ENCODE results near the gene NNMT.

Gene NNMT

DNA sequence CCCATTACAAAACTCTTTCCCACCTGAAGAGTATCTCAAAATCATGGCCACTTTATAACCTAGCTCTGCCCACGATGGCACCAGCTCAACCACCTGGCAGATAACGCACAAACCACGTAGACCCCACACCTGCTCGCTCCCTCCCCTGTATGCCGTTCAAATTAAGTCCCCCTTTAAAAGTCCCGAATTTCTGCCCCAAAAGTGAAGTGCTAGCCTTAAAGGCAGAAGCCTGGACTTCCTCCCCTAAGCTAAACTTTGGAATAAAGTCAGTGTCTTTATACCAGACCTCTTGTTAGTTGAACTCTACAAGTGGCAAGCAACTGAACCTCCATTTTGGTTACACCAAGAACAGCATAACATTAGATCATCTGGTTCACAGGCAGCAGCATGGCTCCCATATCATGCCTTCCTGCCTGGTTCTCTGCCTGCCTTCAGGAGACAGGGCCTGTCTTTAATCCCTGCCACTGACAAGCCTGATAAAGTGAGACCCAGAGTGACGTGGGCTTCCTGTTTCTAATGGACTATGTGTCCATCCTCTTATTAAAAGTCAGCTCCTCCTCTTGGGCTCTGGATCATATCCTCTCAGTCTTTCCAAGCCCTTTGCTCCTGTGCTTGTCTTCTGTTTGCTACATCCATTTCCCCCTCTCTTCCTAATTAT lies 32.6 kb upstream of the NNMT start:
- DNase-seq = no peak

DNA sequence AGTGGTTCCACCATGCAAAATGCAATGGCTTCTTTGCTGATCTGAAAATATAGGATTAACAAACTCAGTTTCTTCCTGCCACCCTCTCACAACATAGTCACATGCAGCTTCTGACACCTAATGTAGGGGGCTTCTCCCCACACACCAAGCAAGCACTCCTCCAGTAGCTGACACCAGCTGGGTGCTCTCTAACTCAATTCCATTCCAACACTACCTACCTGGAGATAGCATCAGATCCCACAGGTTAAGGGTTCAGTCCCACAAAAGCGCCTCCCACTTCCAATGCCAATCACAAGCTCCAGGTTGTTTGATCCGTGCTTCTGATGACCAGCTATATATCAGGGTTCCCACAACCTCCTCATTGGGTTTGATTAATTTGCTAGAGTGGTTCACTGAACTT lies 31.8 kb upstream of the NNMT start:
- DNase-seq = no peak

DNA sequence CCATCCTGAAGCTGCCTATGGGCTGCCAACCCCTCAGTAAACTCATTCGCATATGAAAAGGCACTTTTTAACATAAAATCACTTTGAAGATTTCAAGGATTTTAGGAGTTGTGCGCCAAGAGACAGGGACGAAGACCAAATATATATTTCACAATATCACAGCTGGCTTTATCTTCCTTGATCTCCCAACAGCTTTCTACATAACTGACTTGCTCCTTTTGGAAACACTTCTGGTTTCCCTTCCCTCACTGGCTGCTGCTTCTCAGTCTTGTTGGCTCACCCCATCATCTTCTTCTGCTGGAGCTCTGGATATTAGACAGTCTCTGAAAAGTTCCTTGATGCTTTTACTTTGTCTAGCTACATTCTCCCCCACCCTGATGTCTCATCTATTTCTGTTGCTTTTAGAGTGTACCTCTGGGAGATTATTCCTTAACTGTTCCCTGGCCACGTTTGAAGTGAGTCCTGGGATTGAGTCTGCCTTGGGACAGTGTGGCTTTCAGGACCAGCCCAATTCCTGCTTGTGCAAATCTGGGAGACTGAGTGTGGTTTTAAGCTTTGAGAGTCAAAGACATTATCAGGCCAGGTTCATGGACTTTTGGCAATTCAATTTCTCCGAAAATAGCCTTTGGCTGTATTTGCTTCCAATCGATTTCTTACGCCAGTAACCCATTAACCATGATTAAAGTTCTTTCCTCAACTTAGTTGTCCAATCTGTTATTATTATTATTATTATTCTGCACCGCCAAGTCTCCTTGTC lies 30.9 kb upstream of the NNMT start:
- no peak for DNase-seq

DNA sequence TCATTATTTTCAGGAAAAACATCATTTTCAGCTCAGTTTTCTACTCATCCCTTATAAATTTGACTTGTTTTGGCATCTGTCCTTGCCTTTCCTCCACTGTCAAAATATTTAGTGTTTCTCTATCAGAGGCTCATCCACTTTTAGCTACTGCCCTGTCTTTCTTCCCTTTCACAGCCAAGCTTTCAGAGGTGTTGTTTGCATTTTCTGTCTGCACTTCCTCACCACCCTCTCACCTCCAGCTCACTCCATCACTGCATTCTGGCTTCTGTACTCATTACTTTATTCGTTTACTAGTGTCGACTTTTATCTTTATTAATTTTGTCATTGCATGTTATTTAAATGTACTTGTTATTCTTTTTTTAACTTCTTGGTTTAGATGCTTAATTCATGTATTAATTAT lies 26.7 kb upstream of the NNMT start:
- no peak for DNase-seq

DNA sequence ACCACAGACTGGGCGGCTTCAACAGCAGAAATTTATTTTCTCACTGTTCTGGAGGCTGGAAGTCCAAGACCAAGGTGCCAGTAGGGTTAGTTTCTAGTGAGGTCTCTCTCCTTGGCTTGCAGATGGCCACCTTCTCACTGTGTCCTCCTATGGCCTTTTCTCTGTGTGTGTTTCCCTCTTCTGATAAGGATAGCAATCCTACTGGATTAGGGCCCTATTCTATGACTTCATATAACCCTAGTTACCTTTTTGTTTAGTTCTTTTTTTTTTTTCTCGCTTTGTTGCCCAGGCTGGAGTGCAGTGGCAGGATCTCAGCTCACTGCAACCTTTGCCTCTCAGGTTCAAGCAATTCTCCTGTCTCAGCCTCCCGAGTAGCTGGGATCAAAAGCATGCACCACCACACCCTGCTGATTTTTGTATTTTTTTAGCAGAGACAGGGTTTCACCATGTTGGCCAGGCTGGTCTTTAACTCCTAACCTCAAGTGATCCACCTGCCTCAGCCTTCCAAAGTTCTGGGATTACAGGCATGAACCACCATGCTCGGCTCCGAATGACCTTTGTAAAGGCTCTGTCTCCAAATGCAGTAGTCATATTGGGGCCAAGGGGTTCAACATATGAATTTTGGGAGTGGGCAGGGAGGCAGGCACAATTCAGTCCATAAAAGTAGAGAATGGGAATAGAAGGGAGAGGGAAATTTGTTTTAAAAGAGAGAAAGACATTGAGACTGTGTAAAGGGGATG lies 25.5 kb upstream of the NNMT start:
- DNase-seq = no peak

DNA sequence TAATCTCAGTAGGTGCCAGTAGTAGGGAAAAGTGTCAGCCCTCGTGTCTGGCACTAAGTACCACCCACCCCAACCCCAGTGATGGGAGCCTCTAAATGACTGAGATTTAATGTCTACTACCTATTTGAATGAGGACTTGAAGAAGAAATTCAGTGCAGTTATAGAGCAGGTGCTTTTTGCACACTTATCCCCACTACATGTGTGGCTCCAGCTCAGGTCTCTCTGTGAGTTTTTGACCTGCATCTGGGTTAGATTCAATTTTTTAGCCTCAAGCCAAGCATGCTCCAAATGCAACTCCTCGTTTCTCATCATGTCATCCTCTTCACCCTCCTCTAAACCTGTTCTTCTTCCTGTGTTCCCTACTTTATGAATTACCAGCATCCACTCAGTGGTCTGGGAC lies 24.9 kb upstream of the NNMT start:
- DNase-seq = no peak

DNA sequence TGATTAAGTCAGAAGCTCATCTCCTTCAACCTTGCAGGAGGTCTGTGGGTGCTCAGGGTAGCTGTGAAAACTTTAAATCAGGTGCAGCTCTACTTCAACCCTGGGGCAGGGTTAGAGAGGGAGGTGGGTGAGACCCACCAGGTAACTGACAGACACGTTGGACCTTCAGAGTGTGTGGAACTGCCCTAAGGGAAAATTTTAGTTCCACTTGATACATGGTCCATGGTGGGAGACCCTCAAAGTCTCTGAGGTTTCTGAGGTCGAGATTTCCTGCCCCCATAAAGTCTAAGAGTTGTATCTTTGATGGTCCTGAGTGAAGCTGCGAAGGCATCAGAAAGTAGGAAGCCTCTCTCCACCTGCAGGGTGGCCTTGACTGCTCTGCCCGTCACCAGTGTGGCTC lies 23.9 kb upstream of the NNMT start:
- DNase-seq = no peak

DNA sequence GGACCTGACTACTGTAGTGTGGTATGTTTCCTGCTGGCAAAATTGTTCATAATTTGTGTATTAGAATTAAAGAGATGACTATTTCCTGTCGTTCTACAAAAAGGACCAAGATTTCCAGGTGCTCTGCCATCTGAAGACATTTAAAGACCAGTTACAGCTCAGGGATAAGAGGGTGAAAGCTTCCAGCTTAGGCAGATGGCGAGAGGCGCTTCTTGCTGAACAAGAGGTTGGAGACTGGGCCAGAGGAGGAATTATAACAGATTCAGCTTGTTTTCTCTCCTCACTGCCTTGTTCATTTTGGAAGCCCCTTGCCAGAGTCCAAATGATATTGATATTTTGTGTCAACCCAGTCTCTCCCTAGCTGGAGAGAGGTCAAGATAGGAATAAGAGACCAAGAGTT lies 23.1 kb upstream of the NNMT start:
- no peak for DNase-seq

DNA sequence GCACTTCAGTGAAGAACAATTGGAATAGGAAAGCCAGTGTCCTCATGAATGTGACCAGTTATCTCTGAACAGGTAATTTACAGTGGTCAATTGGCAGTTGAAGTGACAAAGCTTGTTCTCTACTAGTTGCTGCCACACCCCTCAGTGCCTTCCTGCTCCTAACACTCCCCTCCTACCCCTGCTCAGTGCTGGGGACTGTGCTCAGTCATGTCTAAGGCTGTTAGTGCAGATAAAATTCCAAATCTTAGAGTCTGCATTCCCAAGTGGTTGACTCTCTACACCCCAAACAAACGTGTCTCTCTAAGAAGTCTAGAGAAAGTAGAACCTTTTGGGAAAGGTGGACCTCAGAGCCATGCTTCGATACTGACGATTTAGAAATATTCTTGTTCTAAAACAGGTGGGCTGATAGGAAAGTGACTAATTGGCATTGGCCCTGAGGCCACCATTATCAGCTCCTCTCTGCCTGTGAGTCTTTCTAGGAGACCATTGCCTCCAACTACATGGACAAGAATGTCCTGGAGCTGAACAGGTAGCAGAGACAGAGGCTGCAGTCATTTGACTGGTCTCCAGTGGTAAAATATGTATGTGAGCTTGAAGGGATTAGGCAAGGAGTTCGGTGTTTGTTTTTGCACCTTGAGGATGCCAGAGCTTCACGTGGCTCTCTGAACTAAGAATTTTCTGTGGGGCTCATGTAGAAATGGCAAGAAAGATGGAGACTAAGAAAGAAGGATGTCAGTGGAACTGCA lies 22.1 kb upstream of the NNMT start:
- DNase-seq = no peak

DNA sequence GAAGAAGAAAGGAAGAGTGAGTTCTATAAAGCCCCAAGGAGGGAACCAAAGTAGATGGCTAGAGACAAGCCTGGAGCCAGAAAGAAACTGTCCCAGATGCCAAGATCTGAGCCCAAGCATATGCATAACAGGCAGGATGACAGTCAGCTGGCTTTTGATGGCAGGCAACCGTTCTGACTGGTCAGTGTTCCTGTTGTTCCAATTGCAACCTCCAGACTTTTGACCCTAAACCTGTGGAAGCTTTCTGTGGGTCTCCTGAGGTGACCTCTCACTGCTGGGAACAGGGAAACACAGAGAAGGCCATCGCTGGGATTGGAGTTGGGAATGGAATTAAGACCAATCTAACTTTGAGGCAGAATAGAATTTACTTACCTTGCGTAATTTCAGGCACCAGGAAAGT lies 21.6 kb upstream of the NNMT start:
- no peak for DNase-seq

DNA sequence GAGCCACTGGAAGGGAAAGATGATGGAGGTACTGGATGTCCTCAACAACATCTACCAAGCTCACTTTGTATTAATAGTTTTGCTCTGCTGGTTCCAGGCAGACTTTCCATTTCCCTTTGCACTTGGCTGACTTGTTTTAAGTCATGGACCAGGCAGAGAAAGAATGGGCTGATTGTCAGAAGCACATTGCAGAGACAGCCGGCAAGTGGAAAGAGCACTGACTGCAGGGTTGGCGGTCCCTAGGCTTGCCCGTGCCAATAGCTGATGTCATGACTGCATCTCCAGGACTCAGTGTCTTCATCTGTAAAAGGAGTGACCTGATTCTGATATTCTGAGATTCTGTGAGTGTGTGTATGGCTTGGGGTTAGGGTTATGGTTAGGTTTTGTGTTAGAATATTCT lies 20.9 kb upstream of the NNMT start:
- no peak for DNase-seq

DNA sequence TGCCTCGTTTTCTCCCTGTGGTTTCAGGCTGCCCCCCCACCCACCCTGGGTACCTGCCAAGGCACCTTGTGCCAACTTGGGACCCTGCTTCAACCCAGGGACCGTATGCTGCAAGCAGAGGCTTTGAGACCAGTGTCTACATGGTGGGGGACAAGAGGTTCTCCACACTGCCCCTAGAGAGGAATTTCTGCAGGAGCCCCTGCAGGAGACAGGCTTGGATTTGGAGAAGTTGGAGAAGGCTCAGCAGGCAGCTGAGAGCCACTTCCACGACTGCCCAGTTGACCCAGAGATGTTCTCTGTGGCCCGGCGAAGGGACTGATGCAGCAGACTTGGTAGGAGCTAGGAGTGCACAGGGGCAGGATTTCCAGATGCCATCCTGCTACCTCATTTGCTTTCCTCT lies 20.1 kb upstream of the NNMT start:
- no peak for DNase-seq

DNA sequence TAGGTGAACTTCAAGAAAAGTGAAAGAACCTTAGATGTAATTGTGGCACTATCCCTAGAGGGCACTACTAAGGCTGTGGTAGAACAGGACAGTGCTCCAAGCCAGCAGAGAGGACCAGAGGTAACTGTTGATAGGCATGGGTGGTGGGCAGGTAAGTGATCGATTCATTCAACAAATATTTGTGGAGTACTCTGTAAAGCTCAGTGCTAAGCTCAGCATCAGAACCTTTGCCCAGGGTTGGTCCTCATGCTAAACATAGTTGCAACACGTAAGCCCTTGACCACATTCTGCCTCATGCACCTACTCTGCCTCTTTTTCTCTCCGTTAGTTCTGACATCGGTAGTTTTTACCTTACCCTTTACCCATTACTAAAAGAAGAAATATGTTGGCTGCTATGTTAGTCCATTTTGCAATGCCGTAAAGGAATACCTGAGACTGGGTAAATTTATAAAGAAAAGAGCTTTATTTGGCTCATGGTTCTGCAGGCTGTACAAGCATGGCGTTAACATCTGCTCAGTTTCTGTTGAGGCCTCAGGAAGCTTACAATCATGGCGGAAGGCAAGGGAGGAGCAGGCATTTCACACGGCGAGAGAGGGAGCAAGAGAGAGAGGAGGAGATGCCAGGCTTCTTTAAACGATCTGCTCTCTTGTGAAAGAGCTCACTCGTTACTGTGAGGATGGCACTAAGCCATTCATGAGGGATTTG lies 18.4 kb upstream of the NNMT start:
- DNase-seq = no peak

DNA sequence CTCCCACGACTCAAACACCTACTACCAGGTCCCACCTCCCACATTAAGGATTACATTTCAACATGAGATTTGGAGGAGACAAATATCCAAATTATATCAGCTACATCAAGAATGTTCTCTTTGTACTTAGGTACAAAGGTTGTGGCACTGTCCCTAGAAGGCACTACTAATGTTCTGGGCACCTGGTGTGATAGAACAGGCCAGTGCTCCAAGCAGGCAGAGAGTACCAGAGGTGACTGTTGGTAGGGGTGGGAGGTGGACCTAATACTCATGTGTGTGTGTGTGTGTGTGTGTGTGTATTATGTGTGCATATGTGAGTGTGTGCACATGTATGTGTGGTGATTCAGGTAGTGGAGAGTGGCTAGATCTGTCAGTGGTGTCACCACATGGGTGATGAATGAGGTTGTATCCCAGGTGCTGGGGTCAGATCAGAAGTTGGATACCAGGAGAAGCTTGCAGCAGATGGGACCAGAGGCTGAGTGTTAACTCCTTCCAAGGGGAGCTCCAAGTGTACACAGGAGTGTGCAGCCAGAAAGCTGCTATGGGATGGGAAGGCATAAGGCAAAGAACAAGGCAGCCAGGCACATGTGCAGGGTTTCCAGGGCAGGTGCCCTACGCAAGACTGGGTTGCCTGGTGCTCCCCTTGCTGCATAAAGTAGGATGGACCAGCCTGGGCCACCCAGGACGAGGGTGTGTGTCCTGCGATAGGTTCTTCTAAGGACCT lies 17.7 kb upstream of the NNMT start:
- no peak for DNase-seq

DNA sequence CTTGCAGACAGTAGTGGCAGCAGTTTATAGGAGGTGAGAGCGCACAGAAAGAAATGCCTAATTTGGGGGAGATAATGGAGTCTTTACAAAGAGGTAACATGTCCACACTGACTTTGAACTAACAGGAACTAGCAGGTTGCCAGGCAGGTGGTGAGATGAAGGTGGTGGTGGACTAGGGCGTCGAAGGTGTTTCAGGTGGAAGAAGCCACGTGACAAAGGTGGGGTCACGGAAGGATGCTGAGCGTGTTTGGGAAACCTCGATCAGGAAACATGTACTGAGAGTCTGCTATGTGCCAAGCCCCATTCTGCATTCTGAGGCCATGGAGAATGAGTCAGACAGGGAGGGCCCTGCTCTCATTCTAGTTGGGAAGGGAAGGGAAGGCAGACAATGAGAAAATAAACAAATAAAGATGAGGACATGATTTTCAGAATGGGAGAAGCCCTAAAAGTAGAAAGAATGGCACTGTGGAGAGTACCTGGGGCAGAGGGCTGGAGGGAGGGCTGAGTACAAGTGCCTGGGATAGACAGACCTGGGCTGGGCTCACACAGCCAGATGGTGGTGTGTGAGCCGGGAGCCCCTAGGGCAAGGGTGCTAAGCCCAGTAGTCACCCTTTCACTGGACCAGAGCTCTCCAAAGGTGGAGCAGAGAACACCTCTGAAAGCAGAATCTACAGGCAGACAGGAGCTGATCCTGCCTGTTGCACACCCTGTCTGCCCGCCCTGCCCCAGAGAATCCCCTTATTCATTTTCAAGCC lies 16.2 kb upstream of the NNMT start:
- no peak for DNase-seq

DNA sequence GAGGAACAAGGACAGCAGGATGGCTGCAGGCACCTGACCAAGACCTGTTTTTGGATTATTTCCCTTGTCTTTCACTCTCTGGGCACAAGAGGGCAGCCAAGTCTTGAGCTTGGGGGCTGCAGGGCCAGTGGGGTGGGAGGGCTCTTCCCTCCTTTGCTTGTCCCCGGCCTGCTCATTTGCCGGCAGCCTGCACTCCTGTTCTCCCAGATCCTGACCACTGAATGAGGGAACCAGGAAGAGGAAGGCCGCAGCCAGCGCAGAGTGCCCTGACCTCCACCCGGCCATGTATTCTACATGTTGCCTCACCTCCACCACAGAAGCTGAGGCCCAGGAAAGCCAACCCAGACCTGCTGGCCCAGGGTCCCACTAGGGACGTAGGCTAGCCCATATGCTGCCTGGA lies 15.5 kb upstream of the NNMT start:
- peak in 3 of 6 experiments; percentile 5 to 39 (median 14) for DNase-seq

DNA sequence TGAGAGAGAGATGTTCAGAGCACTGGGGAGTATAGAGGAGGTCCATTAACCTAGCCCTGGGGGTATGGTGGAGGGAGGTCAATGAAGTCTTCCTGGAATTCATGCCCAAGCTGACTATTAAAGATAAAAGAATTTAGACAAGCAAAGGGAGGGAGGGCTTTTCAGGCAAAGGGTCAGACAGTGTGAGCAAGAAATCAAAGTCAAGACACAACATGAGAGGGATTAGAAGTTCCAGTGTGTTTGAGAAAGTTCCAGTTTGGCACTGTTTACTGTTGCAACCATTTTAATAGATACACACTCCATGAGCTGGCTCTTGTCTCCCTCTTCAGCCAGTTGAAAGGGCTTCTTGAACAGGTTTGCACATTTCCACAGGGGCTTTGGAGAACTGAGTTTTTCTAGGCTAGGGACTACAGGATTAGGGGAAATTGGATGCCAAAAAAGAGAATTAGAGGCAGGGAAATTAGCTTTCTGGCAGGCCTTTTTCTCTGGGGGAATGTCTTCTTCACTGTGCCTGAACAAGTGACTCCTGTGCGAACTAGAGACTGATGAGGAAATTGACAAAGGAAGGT lies 14.7 kb upstream of the NNMT start:
- no peak for DNase-seq

DNA sequence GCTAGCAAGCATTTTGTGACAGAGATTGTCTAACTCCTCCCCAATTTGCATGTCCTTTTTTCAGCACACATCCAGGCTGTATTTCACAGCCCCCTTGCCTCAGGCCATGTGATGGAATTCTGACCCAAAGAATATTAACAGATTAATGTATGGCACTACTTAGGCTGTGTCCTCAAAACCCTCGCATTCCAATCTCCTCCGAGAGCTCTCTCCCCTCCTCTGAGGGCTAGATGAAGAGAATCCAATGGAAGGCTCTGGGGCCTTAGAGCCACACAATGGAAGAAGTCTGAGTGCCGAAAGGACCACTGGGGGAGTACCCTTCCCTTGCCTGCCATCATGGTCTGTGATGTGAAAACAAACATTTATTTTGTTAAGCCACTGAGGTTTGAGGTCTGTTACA lies 13.7 kb upstream of the NNMT start:
- no peak for DNase-seq

DNA sequence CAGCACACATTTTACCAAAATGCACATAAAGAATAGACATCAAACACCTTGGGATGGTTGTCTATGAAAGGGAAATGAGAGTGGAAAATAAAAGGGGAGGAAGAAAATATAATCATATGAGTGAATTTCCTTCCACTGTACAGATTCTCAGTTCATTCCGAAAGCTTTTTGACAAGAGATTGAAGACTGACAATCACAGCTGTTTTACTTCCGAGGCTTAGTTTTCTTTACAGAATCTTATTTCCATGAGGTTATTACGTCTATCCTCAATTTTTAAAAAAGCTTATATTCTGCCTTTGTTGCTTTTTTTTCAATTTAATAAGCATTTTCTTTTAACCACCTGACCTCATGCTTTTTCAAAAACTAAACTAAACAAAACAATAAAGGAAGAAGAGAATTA lies 12.8 kb upstream of the NNMT start:
- DNase-seq = no peak

DNA sequence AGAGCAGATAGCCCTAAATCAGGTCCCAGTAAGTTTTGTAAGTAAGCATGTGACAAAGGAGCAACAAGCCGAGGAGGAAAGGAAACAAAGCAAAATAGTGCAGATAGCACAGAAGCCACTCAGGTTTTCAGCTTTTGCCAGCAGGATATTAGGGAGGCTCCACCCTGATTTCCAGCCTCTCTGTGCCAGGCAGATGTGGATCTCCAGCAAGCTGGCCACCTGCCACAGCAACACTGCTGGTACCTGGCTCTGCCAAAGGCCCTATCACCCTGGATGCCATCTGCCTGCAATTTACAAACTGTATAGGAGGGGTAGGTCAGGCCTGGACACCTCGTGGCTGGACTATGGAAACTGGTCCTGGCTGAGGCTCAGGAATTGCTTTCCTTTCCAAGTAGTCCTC lies 12.2 kb upstream of the NNMT start:
- no peak for DNase-seq

DNA sequence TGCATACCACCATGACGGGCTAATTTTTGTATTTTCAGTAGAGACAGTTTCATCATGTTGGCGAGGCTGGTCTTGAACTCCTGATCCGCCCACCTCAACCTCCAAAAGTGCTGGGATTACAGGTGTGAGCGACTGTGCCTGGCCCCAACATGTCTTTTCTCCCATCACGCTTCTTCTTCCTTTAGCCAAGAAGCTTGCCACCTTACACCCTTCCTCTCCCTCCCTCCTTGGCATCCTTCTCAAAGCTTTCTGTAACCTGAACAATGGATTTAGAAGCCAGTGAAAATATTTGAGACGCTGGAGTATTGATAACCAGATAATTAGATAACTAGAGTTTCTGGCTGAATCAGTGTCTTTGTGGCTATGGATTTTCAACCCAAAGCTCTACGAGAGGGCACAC lies 11.3 kb upstream of the NNMT start:
- DNase-seq = no peak

Measured in stimulated activated naive CD4-positive, alpha-beta T cell (primary cell).